Astrocyte (in vitro differentiated cells and primary cell): ENCODE results near the gene TMEM9. TPM values are rescaled to one million over a fixed set of nuclear protein-coding genes. Genes with fewer than 3 reads are reported as not detected.

Source experiments
- DNase-seq: peaks from one replicate; pipeline ENCODE4 v3.0.0-alpha.2; 2010; ENCODE audit warnings: low read depth
- FAIRE-seq: peaks from 2 replicates; lab custom pipeline; 2011; peaks lifted over from hg19 to GRCh38; lab: Jason Lieb, UNC
- H2AFZ ChIP-seq: 2 replicates; pipeline ENCODE4 v1.6.0; 2012; ENCODE audit warnings: low read depth, low read length, inconsistent platforms
- H3K27ac ChIP-seq: 2 replicates; pipeline ENCODE4 v1.5.1; 2011; ENCODE audit warnings: low read depth, low read length, inconsistent platforms
- H3K27me3 ChIP-seq: 2 replicates; pipeline ENCODE4 v1.6.0; 2011; ENCODE audit warnings: low read length, inconsistent platforms; ENCODE audit not compliant: insufficient read depth
- H3K36me3 ChIP-seq: 2 replicates; pipeline ENCODE4 v1.5.1; 2011; ENCODE audit warnings: low read length, inconsistent platforms; ENCODE audit not compliant: insufficient read depth
- H3K4me1 ChIP-seq: 2 replicates; pipeline ENCODE4 v1.5.1; 2011; ENCODE audit warnings: low read length, inconsistent platforms; ENCODE audit not compliant: insufficient read depth
- H3K4me2 ChIP-seq: 2 replicates; pipeline ENCODE4 v1.6.0; 2012; ENCODE audit warnings: low read length, inconsistent platforms
- H3K4me3 ChIP-seq: 2 replicates; pipeline ENCODE4 v1.5.1; 2011; ENCODE audit warnings: low read depth, mild to moderate bottlenecking, low read length, inconsistent platforms; ENCODE audit not compliant: insufficient read depth
- H3K79me2 ChIP-seq: 2 replicates; pipeline ENCODE4 v1.6.0; 2012; ENCODE audit warnings: mild to moderate bottlenecking, low read length, inconsistent platforms; ENCODE audit not compliant: insufficient read depth
- H3K9ac ChIP-seq: 2 replicates; pipeline ENCODE4 v1.6.0; 2012; ENCODE audit warnings: mild to moderate bottlenecking, low read length, inconsistent platforms
- H3K9me3 ChIP-seq: 2 replicates; pipeline ENCODE4 v1.5.1; 2012; ENCODE audit warnings: low read depth, mild to moderate bottlenecking, low read length, inconsistent platforms; ENCODE audit not compliant: insufficient read depth
- H4K20me1 ChIP-seq: 2 replicates; pipeline ENCODE4 v1.6.0; 2012; ENCODE audit warnings: low read length, inconsistent platforms; ENCODE audit not compliant: insufficient read depth
- H3K27ac Mint-ChIP-seq: one replicate; pipeline ENCODE4 v1.8.0; 2021; ENCODE audit warnings: mild to moderate bottlenecking, mixed read lengths; ENCODE audit not compliant: unreplicated experiment
- H3K27me3 Mint-ChIP-seq: one replicate; pipeline ENCODE4 v1.8.0; 2021; ENCODE audit warnings: low read depth, mixed read lengths; ENCODE audit not compliant: unreplicated experiment
- H3K36me3 Mint-ChIP-seq: one replicate; pipeline ENCODE4 v1.8.0; 2021; ENCODE audit warnings: low read depth, mixed read lengths; ENCODE audit not compliant: unreplicated experiment
- H3K4me1 Mint-ChIP-seq: one replicate; pipeline ENCODE4 v1.8.0; 2021; ENCODE audit warnings: low read depth, mixed read lengths; ENCODE audit not compliant: unreplicated experiment
- H3K4me3 Mint-ChIP-seq: one replicate; pipeline ENCODE4 v1.8.0; 2021; ENCODE audit warnings: mild to moderate bottlenecking, moderate library complexity, mixed read lengths; ENCODE audit not compliant: unreplicated experiment
- H3K9me3 Mint-ChIP-seq: one replicate; pipeline ENCODE4 v1.8.0; 2021; ENCODE audit warnings: mild to moderate bottlenecking, mixed read lengths; ENCODE audit not compliant: unreplicated experiment
- EZH2 ChIP-seq: IDR thresholded peaks from 2 replicates; pipeline ENCODE4 v1.6.1; 2012; ENCODE audit warnings: mild to moderate bottlenecking, low read length, inconsistent platforms; ENCODE audit not compliant: insufficient read depth
- total RNA-seq: library from RNA; stranded (reverse); gene quantifications from 2 replicates; pipeline ENCODE4 v1.2.1, GENCODE V29; 2021
- TF ChIP-seq, protein P1 (sequence below): IDR thresholded peaks from 2 replicates; pipeline ENCODE4 v1.5.1; 2011; ENCODE audit warnings: low read depth, mild to moderate bottlenecking, inconsistent platforms, low read length, moderate library complexity; ENCODE audit not compliant: insufficient read depth

The TMEM9 gene
- total RNA-seq, 1 donor from 2014 or later = 88.1 TPM

DNA sequence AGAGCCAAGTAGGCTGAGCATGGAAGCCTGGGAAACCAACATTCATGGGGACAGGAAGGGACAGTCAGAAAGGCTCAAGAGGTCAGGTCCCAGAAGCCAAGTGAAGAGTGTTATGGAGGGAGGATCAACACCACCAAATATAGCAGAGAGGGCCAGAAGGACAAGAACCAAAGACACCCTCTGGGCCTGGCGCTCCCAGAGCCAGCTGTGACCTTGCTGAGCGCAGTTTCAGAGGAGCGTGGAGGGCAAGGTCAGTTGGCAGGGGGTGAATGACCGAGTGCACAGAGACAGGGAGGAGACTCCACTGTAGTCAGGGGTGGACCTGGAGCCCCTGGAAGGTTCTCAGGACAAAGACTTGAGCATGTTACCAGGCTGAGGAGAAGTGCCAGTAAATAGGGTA, 22.9 kb downstream of the TMEM9 start:
- Histone ChIP-seq H3K4me2 (no peak overlapping the region), H4K20me1 (peaks cover 7% of the 10 kb centered on the region), H3K79me2 (no peaks in the 10 kb centered on the region), H3K9me3 (no peaks in the 10 kb centered on the region), H3K27ac (no peak overlapping the region), H3K4me3 (no peak overlapping the region), H3K4me1 (peaks cover 7% of the 10 kb centered on the region), H3K36me3 (no peaks in the 10 kb centered on the region), H3K9ac (no peak overlapping the region), H2AFZ (no peak overlapping the region), H3K27me3 (no peaks in the 10 kb centered on the region)
- Mint-ChIP-seq H3K27me3 (peaks cover 7% of the 10 kb centered on the region), H3K4me1 (peaks cover 11% of the 10 kb centered on the region), H3K4me3 (no peak overlapping the region), H3K27ac (no peak overlapping the region), H3K36me3 (peaks cover 21% of the 10 kb centered on the region), H3K9me3 (peaks cover 3% of the 10 kb centered on the region)
- TF ChIP-seq, protein P1, sequence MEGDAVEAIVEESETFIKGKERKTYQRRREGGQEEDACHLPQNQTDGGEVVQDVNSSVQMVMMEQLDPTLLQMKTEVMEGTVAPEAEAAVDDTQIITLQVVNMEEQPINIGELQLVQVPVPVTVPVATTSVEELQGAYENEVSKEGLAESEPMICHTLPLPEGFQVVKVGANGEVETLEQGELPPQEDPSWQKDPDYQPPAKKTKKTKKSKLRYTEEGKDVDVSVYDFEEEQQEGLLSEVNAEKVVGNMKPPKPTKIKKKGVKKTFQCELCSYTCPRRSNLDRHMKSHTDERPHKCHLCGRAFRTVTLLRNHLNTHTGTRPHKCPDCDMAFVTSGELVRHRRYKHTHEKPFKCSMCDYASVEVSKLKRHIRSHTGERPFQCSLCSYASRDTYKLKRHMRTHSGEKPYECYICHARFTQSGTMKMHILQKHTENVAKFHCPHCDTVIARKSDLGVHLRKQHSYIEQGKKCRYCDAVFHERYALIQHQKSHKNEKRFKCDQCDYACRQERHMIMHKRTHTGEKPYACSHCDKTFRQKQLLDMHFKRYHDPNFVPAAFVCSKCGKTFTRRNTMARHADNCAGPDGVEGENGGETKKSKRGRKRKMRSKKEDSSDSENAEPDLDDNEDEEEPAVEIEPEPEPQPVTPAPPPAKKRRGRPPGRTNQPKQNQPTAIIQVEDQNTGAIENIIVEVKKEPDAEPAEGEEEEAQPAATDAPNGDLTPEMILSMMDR = no peak
- TF ChIP-seq EZH2 = no peak
- DNase-seq = no peak
- FAIRE-seq = no peak

DNA sequence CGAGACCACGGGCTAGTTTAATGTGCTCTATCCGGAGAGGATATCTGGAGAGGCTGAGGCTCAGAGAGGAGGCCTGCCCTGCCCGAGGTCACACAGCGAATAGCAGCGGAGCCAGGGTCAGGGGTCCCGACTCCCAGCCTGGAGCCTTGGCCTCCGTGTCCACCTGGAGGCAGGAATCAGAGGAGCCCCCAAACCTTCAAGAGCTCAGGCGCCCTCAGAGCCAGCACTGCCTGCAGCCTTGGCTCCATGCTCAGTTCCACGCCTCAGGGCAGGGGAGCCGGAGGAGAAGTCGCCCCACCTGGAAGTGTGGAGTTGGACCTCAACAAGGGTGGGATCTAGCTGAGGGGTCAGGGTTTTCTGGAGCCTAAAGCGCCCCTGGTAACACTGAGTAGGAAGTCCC, 25.3 kb downstream of the TMEM9 start:
- Mint-ChIP-seq H3K27me3 (peaks cover 24% of the 10 kb centered on the region), H3K4me3 (peak overlapping the region; percentile 6), H3K9me3 (peaks cover 3% of the 10 kb centered on the region), H3K36me3 (peaks cover 9% of the 10 kb centered on the region), H3K27ac (no peak overlapping the region), H3K4me1 (peaks cover 11% of the 10 kb centered on the region)
- Histone ChIP-seq H4K20me1 (no peaks in the 10 kb centered on the region), H2AFZ (no peak overlapping the region), H3K27ac (no peak overlapping the region), H3K4me3 (no peak overlapping the region), H3K36me3 (no peaks in the 10 kb centered on the region), H3K9ac (no peak overlapping the region), H3K27me3 (peaks cover 17% of the 10 kb centered on the region), H3K4me2 (no peak overlapping the region), H3K79me2 (no peaks in the 10 kb centered on the region), H3K9me3 (no peaks in the 10 kb centered on the region), H3K4me1 (peaks cover 8% of the 10 kb centered on the region)
- no peak for DNase-seq
- TF ChIP-seq EZH2 = no peak
- TF ChIP-seq, protein P1 = no peak
- no peak for FAIRE-seq

DNA sequence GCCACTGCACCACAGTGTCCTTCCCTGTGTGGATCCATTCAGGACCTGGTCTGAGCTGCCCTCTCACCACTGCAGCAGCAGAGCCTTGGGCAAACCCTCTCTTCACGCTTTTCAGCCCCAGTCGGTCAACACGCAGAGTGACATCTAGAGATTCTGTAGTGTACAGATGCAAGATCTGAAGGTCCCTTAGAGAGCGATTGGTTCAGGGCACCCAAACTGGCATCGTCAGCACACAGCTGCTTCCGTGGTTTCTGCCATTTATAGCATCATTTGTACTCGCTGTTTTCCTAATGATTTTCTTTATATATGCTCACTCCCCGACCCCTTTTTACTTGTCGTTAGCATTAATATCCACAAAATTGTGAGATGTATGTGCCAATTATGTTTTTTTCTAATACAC, 25.8 kb downstream of the TMEM9 start:
- H3K36me3 ChIP-seq = no peaks in the 10 kb centered on the region
- H3K9me3 Mint-ChIP-seq = peaks cover 3% of the 10 kb centered on the region
- peaks cover 8% of the 10 kb centered on the region for H3K4me1 ChIP-seq
- H3K27me3 Mint-ChIP-seq = peaks cover 28% of the 10 kb centered on the region
- peaks cover 11% of the 10 kb centered on the region for H3K4me1 Mint-ChIP-seq
- peaks cover 6% of the 10 kb centered on the region for H3K36me3 Mint-ChIP-seq
- H3K79me2 ChIP-seq = no peaks in the 10 kb centered on the region
- no peak overlapping the region for H3K9ac ChIP-seq
- H2AFZ ChIP-seq = no peak overlapping the region
- H3K9me3 ChIP-seq = no peaks in the 10 kb centered on the region
- H4K20me1 ChIP-seq = no peaks in the 10 kb centered on the region
- no peak overlapping the region for H3K4me2 ChIP-seq
- H3K4me3 ChIP-seq = no peak overlapping the region
- DNase-seq (no peak), FAIRE-seq (no peak)
- no peak for TF ChIP-seq EZH2
- TF ChIP-seq, protein P1 = no peak
- no peak overlapping the region for H3K27ac Mint-ChIP-seq
- no peak overlapping the region for H3K27ac ChIP-seq
- peaks cover 22% of the 10 kb centered on the region for H3K27me3 ChIP-seq
- H3K4me3 Mint-ChIP-seq = peak overlapping the region; percentile 6
